Smooth muscle cell (in vitro differentiated cells): ENCODE results near the gene GRID1. TPM values are rescaled to one million over a fixed set of nuclear protein-coding genes. Genes with fewer than 3 reads are reported as not detected.

Experiments used
- DNase-seq: peaks from one replicate; lab custom pipeline; 2025; ENCODE audit not compliant: unreplicated experiment; lab: John Stamatoyannopoulos, UW
- H2AFZ ChIP-seq: fragments of 200-600 bp; sonication (generic); 2 replicates; pipeline ENCODE4 v1.6.0; 2016; ENCODE audit warnings: antibody characterized with exemption, low read depth, mild to moderate bottlenecking
- H3F3A ChIP-seq: fragments of 200-600 bp; sonication (generic); 2 replicates; pipeline ENCODE4 v1.6.0; 2017; ENCODE audit warnings: antibody characterized with exemption, low read depth
- H3K27ac ChIP-seq: fragments of 200-600 bp; sonication (generic); 2 replicates; pipeline ENCODE4 v1.5.1; 2016; ENCODE audit warnings: low read depth, mild to moderate bottlenecking
- H3K27me3 ChIP-seq: fragments of 200-600 bp; sonication (generic); 2 replicates; pipeline ENCODE4 v1.6.1; 2016; ENCODE audit warnings: low read depth, mild to moderate bottlenecking
- H3K36me3 ChIP-seq: fragments of 200-600 bp; sonication (generic); 2 replicates; pipeline ENCODE4 v1.5.1; 2016; ENCODE audit warnings: low read depth
- H3K4me1 ChIP-seq: fragments of 200-600 bp; sonication (generic); 2 replicates; pipeline ENCODE4 v1.5.1; 2016; ENCODE audit warnings: low read depth
- H3K4me2 ChIP-seq: fragments of 200-600 bp; sonication (generic); 2 replicates; pipeline ENCODE4 v1.6.0; 2016; ENCODE audit warnings: mild to moderate bottlenecking
- H3K4me3 ChIP-seq: fragments of 200-600 bp; sonication (generic); 2 replicates; pipeline ENCODE4 v1.5.1; 2016; ENCODE audit warnings: mild to moderate bottlenecking
- H3K79me2 ChIP-seq: fragments of 200-600 bp; sonication (generic); 2 replicates; pipeline ENCODE4 v1.6.0; 2016; ENCODE audit warnings: low read depth, mild to moderate bottlenecking
- H3K9ac ChIP-seq: fragments of 200-600 bp; sonication (generic); 2 replicates; pipeline ENCODE4 v1.6.0; 2016; ENCODE audit warnings: low read depth
- H3K9me3 ChIP-seq: fragments of 200-600 bp; sonication (generic); replicated peaks from 2 replicates; pipeline ENCODE4 v1.5.1; 2016; ENCODE audit warnings: low read depth
- H4K20me1 ChIP-seq: fragments of 200-600 bp; sonication (generic); 2 replicates; pipeline ENCODE4 v1.6.0; 2016; ENCODE audit warnings: low read depth
- WGBS: methylation state at CpG from one replicate; pipeline ENCODE4 v1.1.7; 2016; ENCODE audit warnings: low lambda C conversion rate; 5-methylcytosine and 5-hydroxymethylcytosine counted together
- polyA plus RNA-seq: library from polyadenylated mRNA; unstranded; fragments of >200 nt; fragmentation: Nextera tagmentation; extraction: Ambion mirVana; gene quantifications from 2 replicates; pipeline ENCODE4 v1.2.1, GENCODE V29; 2016
- total RNA-seq: library from RNA; depleted of rRNA; stranded (reverse); fragments of >200 nt; gene quantifications from 2 replicates; pipeline ENCODE4 v1.2.3, GENCODE V29; 2014
- TF ChIP-seq, protein P1 (sequence below): fragments of 200-600 bp; sonication (generic); IDR thresholded peaks from 2 replicates; pipeline ENCODE4 v1.5.1; 2017; ENCODE audit warnings: borderline replicate concordance, mild to moderate bottlenecking, antibody characterized with exemption; ENCODE audit not compliant: insufficient read depth, poor library complexity, severe bottlenecking

The GRID1 gene
- total and polyA plus RNA-seq, 2 experiments from 2014 or later: 4.4 to 7.4 TPM

DNA sequence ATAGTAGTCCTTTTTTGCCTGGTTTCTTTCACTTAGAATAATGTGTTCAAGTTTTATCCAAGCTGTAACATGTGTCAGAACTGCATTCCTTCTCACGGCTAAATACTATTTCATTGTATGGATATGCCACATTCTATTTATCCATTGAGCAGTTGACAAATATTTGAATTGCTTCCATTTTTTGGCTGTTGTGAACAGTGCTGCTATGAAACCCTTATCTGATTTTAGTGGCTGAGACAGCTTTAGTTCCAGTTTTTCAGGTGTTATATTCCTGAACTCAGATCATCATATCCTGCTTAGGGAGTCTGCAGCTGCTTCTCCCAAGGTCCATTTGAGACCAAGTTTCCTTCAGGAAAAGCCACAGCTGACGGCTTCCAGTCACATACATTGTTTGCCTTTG, 339.2 kb downstream of the GRID1 start:
- no peaks in the 10 kb centered on the region for H4K20me1 ChIP-seq
- no peak overlapping the region for H3K4me3 ChIP-seq
- H3K27me3 ChIP-seq: no peaks in the 10 kb centered on the region
- 94% methylated on average over 2 of the region's 2 CpGs for WGBS
- TF ChIP-seq, protein P1, sequence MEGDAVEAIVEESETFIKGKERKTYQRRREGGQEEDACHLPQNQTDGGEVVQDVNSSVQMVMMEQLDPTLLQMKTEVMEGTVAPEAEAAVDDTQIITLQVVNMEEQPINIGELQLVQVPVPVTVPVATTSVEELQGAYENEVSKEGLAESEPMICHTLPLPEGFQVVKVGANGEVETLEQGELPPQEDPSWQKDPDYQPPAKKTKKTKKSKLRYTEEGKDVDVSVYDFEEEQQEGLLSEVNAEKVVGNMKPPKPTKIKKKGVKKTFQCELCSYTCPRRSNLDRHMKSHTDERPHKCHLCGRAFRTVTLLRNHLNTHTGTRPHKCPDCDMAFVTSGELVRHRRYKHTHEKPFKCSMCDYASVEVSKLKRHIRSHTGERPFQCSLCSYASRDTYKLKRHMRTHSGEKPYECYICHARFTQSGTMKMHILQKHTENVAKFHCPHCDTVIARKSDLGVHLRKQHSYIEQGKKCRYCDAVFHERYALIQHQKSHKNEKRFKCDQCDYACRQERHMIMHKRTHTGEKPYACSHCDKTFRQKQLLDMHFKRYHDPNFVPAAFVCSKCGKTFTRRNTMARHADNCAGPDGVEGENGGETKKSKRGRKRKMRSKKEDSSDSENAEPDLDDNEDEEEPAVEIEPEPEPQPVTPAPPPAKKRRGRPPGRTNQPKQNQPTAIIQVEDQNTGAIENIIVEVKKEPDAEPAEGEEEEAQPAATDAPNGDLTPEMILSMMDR: no peak
- no peak overlapping the region for H2AFZ ChIP-seq
- no peak overlapping the region for H3K4me2 ChIP-seq
- H3K9ac ChIP-seq: no peak overlapping the region
- DNase-seq: no peak
- H3K27ac ChIP-seq: no peak overlapping the region
- H3F3A ChIP-seq: no peaks in the 10 kb centered on the region
- H3K9me3 ChIP-seq: no peaks in the 10 kb centered on the region
- H3K79me2 ChIP-seq: no peaks in the 10 kb centered on the region
- H3K4me1 ChIP-seq: no peaks in the 10 kb centered on the region
- H3K36me3 ChIP-seq: no peaks in the 10 kb centered on the region

DNA sequence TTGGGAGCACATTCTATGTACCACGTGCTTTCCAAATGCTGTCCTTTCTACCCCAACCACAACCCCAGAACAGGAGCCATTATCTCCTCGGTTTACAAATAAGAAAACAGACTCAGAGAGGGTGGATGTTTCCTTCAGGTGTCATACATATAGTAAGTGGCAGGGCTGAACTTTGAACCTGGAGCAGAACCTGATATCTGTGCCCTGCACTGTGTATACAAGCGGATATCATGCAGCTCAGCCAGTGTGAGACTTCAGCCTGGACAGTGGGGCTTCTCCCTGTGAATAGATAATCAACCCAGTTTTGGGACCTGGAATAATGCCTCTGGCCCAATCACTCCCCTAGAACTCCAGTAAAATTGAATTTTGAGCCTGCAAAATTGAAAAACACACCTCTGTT, 341.1 kb downstream of the GRID1 start:
- Histone ChIP-seq H2AFZ (no peak overlapping the region), H3K36me3 (no peaks in the 10 kb centered on the region), H3F3A (no peaks in the 10 kb centered on the region), H3K79me2 (no peaks in the 10 kb centered on the region), H3K4me1 (no peaks in the 10 kb centered on the region), H3K27ac (no peak overlapping the region), H4K20me1 (no peaks in the 10 kb centered on the region), H3K4me3 (no peak overlapping the region), H3K27me3 (no peaks in the 10 kb centered on the region), H3K9ac (no peak overlapping the region), H3K9me3 (no peaks in the 10 kb centered on the region), H3K4me2 (peak overlapping the region; percentile 15)
- TF ChIP-seq, protein P1: no peak
- no peak for DNase-seq
- WGBS: 96% methylated on average over 3 of the region's 3 CpGs

DNA sequence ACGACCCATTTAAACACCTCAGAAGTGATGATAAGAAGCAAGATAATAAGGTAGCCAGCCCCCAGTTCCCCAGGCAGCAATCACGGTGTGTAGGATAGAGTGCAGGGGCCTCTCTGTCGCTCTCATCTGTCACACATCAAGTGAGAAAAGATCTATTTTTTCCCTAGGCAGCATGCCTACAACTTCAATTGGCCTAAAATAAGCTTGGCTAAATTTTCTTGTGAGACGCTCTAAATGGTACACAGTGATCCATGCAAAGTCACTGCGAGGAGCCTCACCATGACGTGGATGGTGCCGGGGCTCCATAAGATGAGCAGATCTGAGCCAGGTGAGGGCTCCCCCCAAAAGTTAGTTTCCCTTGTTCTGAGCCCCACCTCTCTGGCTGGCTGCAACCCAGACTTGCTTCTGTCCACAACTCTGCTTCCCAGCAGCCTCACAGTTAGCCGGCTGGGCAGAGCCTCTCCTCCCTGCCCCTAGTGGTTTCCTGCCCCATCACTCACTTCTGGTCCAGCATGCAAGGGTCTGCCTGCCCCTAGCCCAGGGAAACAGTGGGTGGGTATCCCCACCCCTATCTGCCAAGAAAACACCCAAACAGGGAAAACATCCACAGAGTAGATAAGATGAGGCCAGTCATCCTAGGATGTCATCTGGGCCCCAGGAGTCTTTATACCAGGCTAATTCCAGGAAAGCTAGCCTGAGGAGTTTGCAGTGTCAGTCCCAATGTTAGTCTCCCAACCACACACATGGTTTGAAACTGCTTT, 342.1 kb downstream of the GRID1 start:
- H3K27me3 ChIP-seq: no peaks in the 10 kb centered on the region
- H3K79me2 ChIP-seq: no peaks in the 10 kb centered on the region
- DNase-seq: no peak
- peak overlapping the region; percentile 35 for H2AFZ ChIP-seq
- H3K27ac ChIP-seq: peak overlapping the region; percentile 36
- TF ChIP-seq, protein P1: no peak
- H3K4me1 ChIP-seq: no peaks in the 10 kb centered on the region
- no peaks in the 10 kb centered on the region for H3F3A ChIP-seq
- no peaks in the 10 kb centered on the region for H3K36me3 ChIP-seq
- H3K4me3 ChIP-seq: no peak overlapping the region
- no peak overlapping the region for H3K9ac ChIP-seq
- no peaks in the 10 kb centered on the region for H3K9me3 ChIP-seq
- H4K20me1 ChIP-seq: no peaks in the 10 kb centered on the region
- peak overlapping the region; percentile 15 for H3K4me2 ChIP-seq
- WGBS: 55% methylated on average over 8 of the region's 8 CpGs

DNA sequence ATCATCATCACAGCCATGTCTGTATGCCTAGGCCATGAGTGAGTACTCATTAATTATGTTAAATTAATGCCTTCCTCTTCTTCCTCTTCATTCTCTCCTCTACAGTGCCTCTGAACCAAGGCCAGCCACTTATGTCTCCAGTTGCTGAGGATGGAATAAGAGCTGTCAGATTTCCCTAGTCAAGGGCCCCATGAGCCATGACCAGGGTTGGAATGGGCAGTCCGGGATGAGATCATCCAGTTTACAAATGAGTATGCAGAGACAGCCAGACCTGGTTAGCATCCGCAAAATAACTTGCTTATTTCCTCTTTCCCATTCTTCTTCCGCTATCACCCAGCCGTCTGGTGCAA, 342.7 kb downstream of the GRID1 start:
- H3K4me1 ChIP-seq: no peaks in the 10 kb centered on the region
- TF ChIP-seq, protein P1: no peak
- no peaks in the 10 kb centered on the region for H4K20me1 ChIP-seq
- no peak overlapping the region for H2AFZ ChIP-seq
- no peaks in the 10 kb centered on the region for H3K79me2 ChIP-seq
- H3F3A ChIP-seq: no peaks in the 10 kb centered on the region
- H3K27ac ChIP-seq: no peak overlapping the region
- no peaks in the 10 kb centered on the region for H3K36me3 ChIP-seq
- H3K4me2 ChIP-seq: peak overlapping the region; percentile 8
- no peaks in the 10 kb centered on the region for H3K9me3 ChIP-seq
- no peaks in the 10 kb centered on the region for H3K27me3 ChIP-seq
- H3K4me3 ChIP-seq: no peak overlapping the region
- DNase-seq: no peak
- H3K9ac ChIP-seq: no peak overlapping the region
- WGBS: 29% methylated on average over 4 of the region's 4 CpGs
